OCI-LY7 (cell line): ENCODE results near the gene ZC3H4.

Experiments
- CTCF ChIP-seq: fragments of 200-600 bp; sonication (generic); conservative IDR thresholded peaks from 2 replicates; pipeline ENCODE4 v1.5.1; 2014; ENCODE audit warnings: mild to moderate bottlenecking, antibody characterized with exemption, low read length, moderate library complexity, mixed read lengths
- EZH2phosphoT487 ChIP-seq: fragments of 200-600 bp; sonication (generic); IDR thresholded peaks from 2 replicates; pipeline ENCODE4 v1.6.1; 2018; ENCODE audit warnings: low read depth, borderline replicate concordance, mild to moderate bottlenecking, mixed run types, antibody characterized with exemption, low read length, moderate library complexity, mixed read lengths

- TF ChIP-seq CTCF (no peak), EZH2phosphoT487 (no peak)
These were observed 1.2 kb downstream of the ZC3H4 start for GRCh38 chr19:47112166-47112996.
